Measurements from ENCODE around the gene PLK5.

PLK5 gene

DNA sequence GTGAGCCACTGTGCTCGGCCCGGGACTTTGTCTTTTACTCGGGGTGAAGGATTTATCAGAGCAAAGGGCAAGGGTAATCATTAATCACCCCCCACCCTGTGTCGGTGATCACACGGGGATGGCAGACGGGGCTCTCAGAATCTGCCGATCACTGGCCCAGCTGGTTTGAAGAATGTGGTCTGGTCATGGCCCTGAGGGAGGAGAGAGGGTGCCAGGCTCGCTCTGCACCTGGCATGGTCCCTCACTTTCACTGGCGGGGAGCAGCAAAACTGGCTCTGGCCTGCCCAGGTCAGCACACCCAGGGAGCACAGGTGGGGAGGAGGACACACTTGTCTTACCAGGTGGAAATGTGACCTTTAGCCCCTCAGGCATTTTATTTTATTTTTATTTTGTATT lies 22.7 kb upstream of the PLK5 start:
- Histone ChIP-seq H3K27ac (ENCODE audit: low read depth, low read length) (no peak overlapping the region), H3K36me3 (ENCODE audit: control insufficient read depth in 5 of 5, insufficient read depth in 5 of 5, low read length in 5 of 5) (no peaks in the 10 kb centered on the region), H3K4me3 (ENCODE audit: low read depth in 1 of 5, low read length in 5 of 5) (no peak overlapping the region), H3K9me3 (ENCODE audit: control insufficient read depth in 5 of 5, low read length in 5 of 5) (peaks cover 0 to 3% (median 0%) of the 10 kb centered on the region in 5 donors), H3K4me1 (ENCODE audit: control insufficient read depth in 5 of 5, insufficient read depth in 5 of 5, low read length in 5 of 5) (peaks cover 3 to 9% (median 6%) of the 10 kb centered on the region in 5 donors), H3K9ac (ENCODE audit: low read length in 5 of 5) (no peak overlapping the region), H3K27me3 (ENCODE audit: control insufficient read depth in 5 of 5, insufficient read depth in 4 of 5, low read length in 5 of 5) (peaks cover 26 to 37% (median 32%) of the 10 kb centered on the region in 5 donors)

DNA sequence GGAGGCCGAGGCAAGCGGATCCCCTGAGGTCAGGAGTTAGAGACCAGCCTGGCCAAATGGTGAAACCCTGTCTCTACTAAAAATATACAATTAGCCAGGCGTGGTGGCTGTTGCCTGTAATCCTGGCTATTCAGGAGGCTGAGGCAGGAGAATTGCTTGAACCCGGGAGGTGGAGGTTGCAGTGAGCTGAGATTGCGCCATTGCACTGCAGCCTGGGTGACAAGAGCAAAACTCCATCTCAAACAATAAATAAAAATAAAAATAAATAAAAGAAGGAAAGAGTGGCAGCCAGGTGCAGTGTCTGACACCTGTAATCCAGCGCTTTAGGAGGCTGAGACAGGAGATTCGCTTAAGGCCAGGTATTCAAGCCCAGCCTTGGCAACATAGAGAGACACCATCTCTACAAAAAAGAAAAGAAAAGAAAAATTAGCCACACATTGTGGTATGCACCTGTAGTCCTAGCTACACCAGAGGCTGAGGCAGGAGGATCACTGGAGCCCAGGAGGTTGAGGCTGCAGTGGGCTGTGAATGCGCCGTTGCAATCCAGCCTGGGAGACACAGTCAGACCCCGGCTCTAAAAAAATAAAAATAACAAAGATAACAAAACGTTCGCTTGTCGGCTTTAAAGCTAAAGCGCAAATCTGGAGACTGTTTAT lies 21.3 kb upstream of the PLK5 start:
- Histone ChIP-seq H3K4me1 (ENCODE audit: control insufficient read depth in 5 of 5, insufficient read depth in 5 of 5, low read length in 5 of 5) (peaks cover 0 to 13% (median 9%) of the 10 kb centered on the region in 5 donors), H3K9ac (ENCODE audit: low read length in 5 of 5) (no peak overlapping the region), H3K4me3 (ENCODE audit: low read depth in 1 of 5, low read length in 5 of 5) (no peak overlapping the region), H3K27ac (ENCODE audit: low read depth, low read length) (no peak overlapping the region), H3K9me3 (ENCODE audit: control insufficient read depth in 5 of 5, low read length in 5 of 5) (peaks cover 0 to 3% (median 0%) of the 10 kb centered on the region in 5 donors), H3K36me3 (ENCODE audit: control insufficient read depth in 5 of 5, insufficient read depth in 5 of 5, low read length in 5 of 5) (no peaks in the 10 kb centered on the region), H3K27me3 (ENCODE audit: control insufficient read depth in 5 of 5, insufficient read depth in 4 of 5, low read length in 5 of 5) (peaks cover 18 to 32% (median 28%) of the 10 kb centered on the region in 5 donors)

- Histone ChIP-seq H3K36me3 (ENCODE audit: control insufficient read depth in 5 of 5, insufficient read depth in 5 of 5, low read length in 5 of 5) (no peaks in the 10 kb centered on the region), H3K27me3 (ENCODE audit: control insufficient read depth in 5 of 5, insufficient read depth in 4 of 5, low read length in 5 of 5) (peaks cover 18 to 28% (median 27%) of the 10 kb centered on the region in 5 donors), H3K4me1 (ENCODE audit: control insufficient read depth in 5 of 5, insufficient read depth in 5 of 5, low read length in 5 of 5) (peaks cover 0 to 18% (median 14%) of the 10 kb centered on the region in 5 donors), H3K4me3 (ENCODE audit: low read depth in 1 of 5, low read length in 5 of 5) (no peak overlapping the region), H3K27ac (ENCODE audit: low read depth, low read length) (no peak overlapping the region), H3K9ac (ENCODE audit: low read length in 5 of 5) (no peak overlapping the region), H3K9me3 (ENCODE audit: control insufficient read depth in 5 of 5, low read length in 5 of 5) (peaks cover 0 to 3% (median under 1%) of the 10 kb centered on the region in 5 donors)
Measured at GRCh38 chr19:1503089-1503924, 20.6 kb upstream of the PLK5 start.

DNA sequence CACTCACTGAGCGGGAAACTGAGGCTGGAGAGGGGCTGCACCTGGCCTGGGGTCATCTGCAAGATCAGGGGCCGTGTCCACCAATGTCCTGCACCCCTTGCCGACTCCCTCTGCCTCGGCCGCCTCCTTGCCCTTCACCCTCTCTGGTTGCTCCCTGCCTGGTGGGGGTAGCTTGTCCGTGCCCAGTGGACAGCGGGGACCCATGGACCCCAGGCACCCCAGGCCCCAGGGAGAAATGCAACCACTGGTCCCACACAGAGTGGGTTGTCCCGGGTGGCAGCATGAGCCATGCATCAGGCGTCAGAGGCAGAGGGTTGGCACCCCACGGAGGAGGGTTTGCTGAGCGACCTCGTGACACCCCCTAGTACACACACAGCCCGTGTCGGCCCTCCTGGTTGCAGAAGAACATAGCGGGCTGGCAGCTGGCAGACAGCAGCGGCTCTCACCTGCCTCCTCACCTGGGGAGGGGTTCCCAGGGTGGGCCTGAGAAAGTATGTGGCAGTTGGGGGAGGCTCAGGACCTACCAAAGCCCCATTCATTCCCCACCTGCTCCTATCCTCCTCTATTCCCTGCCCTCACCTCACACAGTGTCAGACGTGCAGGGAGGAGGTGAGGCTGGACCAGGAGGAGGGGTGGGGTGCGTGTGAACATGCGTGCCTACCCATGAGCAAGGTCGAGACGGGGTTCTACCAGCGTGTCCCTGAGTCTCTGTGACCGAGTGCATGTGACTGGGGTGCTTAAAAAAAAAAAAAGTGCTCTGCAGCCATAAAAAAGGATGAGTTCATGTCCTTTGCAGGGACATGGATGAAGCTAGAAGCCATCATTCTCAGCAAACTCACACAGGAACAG lies 19.7 kb upstream of the PLK5 start:
- Histone ChIP-seq H3K4me3 (ENCODE audit: low read depth in 1 of 5, low read length in 5 of 5) (no peak overlapping the region), H3K27ac (ENCODE audit: low read depth, low read length) (no peak overlapping the region), H3K36me3 (ENCODE audit: control insufficient read depth in 5 of 5, insufficient read depth in 5 of 5, low read length in 5 of 5) (no peaks in the 10 kb centered on the region), H3K9me3 (ENCODE audit: control insufficient read depth in 5 of 5, low read length in 5 of 5) (peaks cover 0 to 8% (median 6%) of the 10 kb centered on the region in 5 donors), H3K9ac (ENCODE audit: low read length in 5 of 5) (no peak overlapping the region), H3K4me1 (ENCODE audit: control insufficient read depth in 5 of 5, insufficient read depth in 5 of 5, low read length in 5 of 5) (peaks cover 0 to 21% (median 15%) of the 10 kb centered on the region in 5 donors), H3K27me3 (ENCODE audit: control insufficient read depth in 5 of 5, insufficient read depth in 4 of 5, low read length in 5 of 5) (peaks cover 18 to 28% (median 27%) of the 10 kb centered on the region in 5 donors)

- peaks cover 0 to 8% (median 6%) of the 10 kb centered on the region in 5 donors for H3K9me3 ChIP-seq (ENCODE audit: control insufficient read depth in 5 of 5, low read length in 5 of 5)
- H3K36me3 ChIP-seq (ENCODE audit: control insufficient read depth in 5 of 5, insufficient read depth in 5 of 5, low read length in 5 of 5): no peaks in the 10 kb centered on the region
- H3K4me1 ChIP-seq (ENCODE audit: control insufficient read depth in 5 of 5, insufficient read depth in 5 of 5, low read length in 5 of 5): peaks cover 0 to 21% (median 15%) of the 10 kb centered on the region in 5 donors
- H3K9ac ChIP-seq (ENCODE audit: low read length in 5 of 5): no peak overlapping the region
- no peak overlapping the region for H3K4me3 ChIP-seq (ENCODE audit: low read depth in 1 of 5, low read length in 5 of 5)
- H3K27me3 ChIP-seq (ENCODE audit: control insufficient read depth in 5 of 5, insufficient read depth in 4 of 5, low read length in 5 of 5): peaks cover 18 to 28% (median 27%) of the 10 kb centered on the region in 5 donors
- no peak overlapping the region for H3K27ac ChIP-seq (ENCODE audit: low read depth, low read length)
Measured at GRCh38 chr19:1505012-1505411, 18.9 kb upstream of the PLK5 start.

- Histone ChIP-seq H3K4me3 (ENCODE audit: low read depth in 1 of 5, low read length in 5 of 5) (no peak overlapping the region), H3K9ac (ENCODE audit: low read length in 5 of 5) (no peak overlapping the region), H3K27me3 (ENCODE audit: control insufficient read depth in 5 of 5, insufficient read depth in 4 of 5, low read length in 5 of 5) (peaks cover 15 to 34% (median 27%) of the 10 kb centered on the region in 5 donors), H3K9me3 (ENCODE audit: control insufficient read depth in 5 of 5, low read length in 5 of 5) (peaks cover 0 to 8% (median 6%) of the 10 kb centered on the region in 5 donors), H3K36me3 (ENCODE audit: control insufficient read depth in 5 of 5, insufficient read depth in 5 of 5, low read length in 5 of 5) (no peaks in the 10 kb centered on the region), H3K27ac (ENCODE audit: low read depth, low read length) (no peak overlapping the region), H3K4me1 (ENCODE audit: control insufficient read depth in 5 of 5, insufficient read depth in 5 of 5, low read length in 5 of 5) (peaks cover 0 to 21% (median 15%) of the 10 kb centered on the region in 5 donors)
Measured at GRCh38 chr19:1505991-1506881, 17.6 kb upstream of the PLK5 start.

GRCh38 chr19:1507192-1507660 lies 16.7 kb upstream of the PLK5 start:
- H3K4me1 ChIP-seq (ENCODE audit: control insufficient read depth in 5 of 5, insufficient read depth in 5 of 5, low read length in 5 of 5): peaks cover 0 to 21% (median 15%) of the 10 kb centered on the region in 5 donors
- no peak overlapping the region for H3K9ac ChIP-seq (ENCODE audit: low read length in 5 of 5)
- H3K9me3 ChIP-seq (ENCODE audit: control insufficient read depth in 5 of 5, low read length in 5 of 5): peaks cover 0 to 8% (median 6%) of the 10 kb centered on the region in 5 donors
- peaks cover 21 to 42% (median 36%) of the 10 kb centered on the region in 5 donors for H3K27me3 ChIP-seq (ENCODE audit: control insufficient read depth in 5 of 5, insufficient read depth in 4 of 5, low read length in 5 of 5)
- H3K36me3 ChIP-seq (ENCODE audit: control insufficient read depth in 5 of 5, insufficient read depth in 5 of 5, low read length in 5 of 5): no peaks in the 10 kb centered on the region
- H3K4me3 ChIP-seq (ENCODE audit: low read depth in 1 of 5, low read length in 5 of 5): peak overlapping the region in 1 of 5 donors; percentile 70
- H3K27ac ChIP-seq (ENCODE audit: low read depth, low read length): no peak overlapping the region

DNA sequence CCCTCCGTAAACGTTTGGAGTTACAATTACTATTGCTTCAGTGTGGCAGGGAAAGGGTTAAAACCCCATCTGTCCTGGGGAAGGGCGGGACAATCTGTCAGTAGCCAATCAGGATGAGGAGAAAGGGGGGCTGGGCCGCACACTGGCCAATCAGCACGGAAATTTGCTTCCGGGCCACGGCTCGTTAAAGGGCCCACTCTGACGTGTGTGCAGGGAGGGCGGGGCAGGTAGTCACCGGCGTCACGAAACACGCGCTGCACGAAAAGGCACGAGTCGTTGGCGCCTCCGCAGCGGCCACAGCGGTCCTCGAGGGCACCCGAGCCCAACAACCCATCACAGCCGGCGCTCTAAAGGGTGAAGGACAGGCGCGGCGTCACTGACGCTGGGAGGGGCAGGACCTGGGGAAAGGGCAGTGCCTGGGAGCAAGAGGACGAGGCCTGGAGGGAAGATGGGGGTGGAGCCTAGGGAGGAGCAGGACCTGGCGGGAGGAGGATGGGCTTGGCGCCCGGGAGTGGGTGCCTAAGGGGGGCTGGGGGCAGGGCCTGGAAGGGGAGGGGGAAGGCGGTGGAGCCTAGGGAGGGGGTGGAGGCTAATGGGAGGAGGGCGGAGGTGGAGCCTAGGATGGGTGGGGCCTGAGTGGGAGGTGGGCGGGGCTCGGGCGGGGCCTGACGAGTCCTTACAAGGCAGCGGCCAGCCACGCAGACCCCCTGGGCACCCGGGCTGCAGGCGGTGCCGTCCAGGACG lies 15.9 kb upstream of the PLK5 start:
- Histone ChIP-seq H3K27me3 (ENCODE audit: control insufficient read depth in 5 of 5, insufficient read depth in 4 of 5, low read length in 5 of 5) (peaks cover 18 to 44% (median 36%) of the 10 kb centered on the region in 5 donors), H3K9me3 (ENCODE audit: control insufficient read depth in 5 of 5, low read length in 5 of 5) (peaks cover 0 to 8% (median 6%) of the 10 kb centered on the region in 5 donors), H3K36me3 (ENCODE audit: control insufficient read depth in 5 of 5, insufficient read depth in 5 of 5, low read length in 5 of 5) (no peaks in the 10 kb centered on the region), H3K4me3 (ENCODE audit: low read depth in 1 of 5, low read length in 5 of 5) (peak overlapping the region in 4 of 5 donors; percentile 40 to 70 (median 60)), H3K9ac (ENCODE audit: low read length in 5 of 5) (no peak overlapping the region), H3K4me1 (ENCODE audit: control insufficient read depth in 5 of 5, insufficient read depth in 5 of 5, low read length in 5 of 5) (peaks cover 0 to 24% (median 18%) of the 10 kb centered on the region in 5 donors), H3K27ac (ENCODE audit: low read depth, low read length) (no peak overlapping the region)
